HepG2 (cell line): ENCODE results near the gene CPNE1. TPM values are rescaled to one million over a fixed set of nuclear protein-coding genes. Genes with fewer than 3 reads are reported as not detected.
A peak's percentile ranks its signal among the peaks of the same experiment; 100 is the strongest.

Experiments
- CENPBD1 ChIP-seq: sonication (generic); formaldehyde crosslinking; IDR thresholded peaks from 2 replicates; pipeline ENCODE4 v1.8.0; 2022; ENCODE audit warnings: missing genetic modification reagents, low read depth, mild to moderate bottlenecking, borderline replicate concordance
- ELF1 ChIP-seq: sonication (generic); formaldehyde crosslinking; IDR thresholded peaks from 2 replicates; pipeline ENCODE4 v1.4.0; 2020; ENCODE audit warnings: missing genetic modification reagents
- FOXP1 ChIP-seq, 2 experiments: fragments of 450-650 bp in 1 of 2; IDR thresholded peaks; 2 replicates each; pipeline ENCODE4 v1.6.1; 2017 to 2018; ENCODE audit warnings: antibody characterized with exemption in 1 of 2
- GATA4 ChIP-seq: sonication (generic); IDR thresholded peaks from 2 replicates; pipeline ENCODE4 v1.6.1; 2016; ENCODE audit warnings: antibody characterized with exemption, low read depth, borderline replicate concordance
- ISX ChIP-seq: sonication (generic); formaldehyde crosslinking; conservative IDR thresholded peaks from 2 replicates; pipeline ENCODE4 v1.5.0; 2020; ENCODE audit warnings: missing genetic modification reagents
- KLF15 ChIP-seq: sonication (generic); formaldehyde crosslinking; IDR thresholded peaks from 2 replicates; pipeline ENCODE4 v1.8.1; 2023; ENCODE audit warnings: borderline replicate concordance, mild to moderate bottlenecking, inconsistent platforms, missing genetic modification reagents, mixed read lengths
- NCOR1 ChIP-seq: fragments of 200-600 bp; sonication (generic); IDR thresholded peaks from 2 replicates; pipeline ENCODE4 v1.7.0; 2017; ENCODE audit warnings: antibody characterized with exemption, low read length, borderline replicate concordance
- PHB2 ChIP-seq: fragments of 450-650 bp; IDR thresholded peaks from 2 replicates; pipeline ENCODE4 v1.6.1; 2018; ENCODE audit not compliant: partially characterized antibody
- POGK ChIP-seq: sonication (generic); formaldehyde crosslinking; conservative IDR thresholded peaks from 2 replicates; pipeline ENCODE4 v1.8.0; 2022; ENCODE audit warnings: mild to moderate bottlenecking, moderate library complexity, missing genetic modification reagents
- REST ChIP-seq, 2 experiments: IDR thresholded peaks; 2 replicates each; pipeline ENCODE4 v1.6.1; 2011 to 2012; ENCODE audit warnings: low read length in 2 of 2, borderline replicate concordance in 1 of 2, low read depth in 1 of 2, mild to moderate bottlenecking in 1 of 2, moderate library complexity in 1 of 2
- SMARCC2 ChIP-seq: fragments of 450-650 bp; IDR thresholded peaks from 2 replicates; pipeline ENCODE4 v1.6.1; 2017; ENCODE audit warnings: antibody characterized with exemption, mild to moderate bottlenecking
- SP2 ChIP-seq: sonication (generic); formaldehyde crosslinking; IDR thresholded peaks from 2 replicates; pipeline ENCODE4 v1.5.1; 2020; ENCODE audit warnings: mild to moderate bottlenecking, missing genetic modification reagents
- ZBTB33 ChIP-seq: sonication (generic); formaldehyde crosslinking; IDR thresholded peaks from 2 replicates; pipeline ENCODE4 v1.4.0; 2020; ENCODE audit warnings: missing genetic modification reagents
- ZNF512 ChIP-seq: sonication (generic); formaldehyde crosslinking; IDR thresholded peaks from 2 replicates; pipeline ENCODE4 v1.4.0; 2020; ENCODE audit warnings: mild to moderate bottlenecking, missing genetic modification reagents
- ZNF616 ChIP-seq: sonication (generic); formaldehyde crosslinking; IDR thresholded peaks from 2 replicates; pipeline ENCODE4 v1.5.0; 2020; ENCODE audit warnings: low read depth, mild to moderate bottlenecking, missing genetic modification reagents
- ZNF710 ChIP-seq: sonication (generic); formaldehyde crosslinking; IDR thresholded peaks from 2 replicates; pipeline ENCODE4 v1.5.0; 2020; ENCODE audit warnings: mild to moderate bottlenecking, missing genetic modification reagents, borderline replicate concordance
- polyA plus RNA-seq, 8 experiments: library from polyadenylated mRNA; depleted of rRNA in 3 of 8; stranded (reverse) in 7 of 8; unstranded in 1 of 8; fragments of >200 nt; fragmentation: Illumina TruSeq in 4 of 8; extraction: Trizol in 4 of 8; gene quantifications; 2 replicates each; pipeline versions ENCODE4 v1.2.1 to v1.2.3, GENCODE V29; 2011 to 2016; ENCODE audit warnings: low read depth in 4 of 8, missing spikeins in 1 of 8, mixed read lengths in 1 of 8; ENCODE audit not compliant: insufficient read depth in 1 of 8
- total RNA-seq, 5 experiments: library from RNA; depleted of rRNA; stranded (reverse); fragments of >200 nt; fragmentation: Illumina TruSeq; extraction: Trizol; gene quantifications; 2 replicates each; pipeline ENCODE4 v1.2.3, GENCODE V29; 2016; ENCODE audit warnings: low read depth in 1 of 5

Gene CPNE1
- total and polyA plus RNA-seq, 2 of the 13 experiments (the other 11 are each of a cell fraction or from before 2014, with no cell fraction given): 408 to 431 TPM

- TF ChIP-seq SP2 (CRISPR knock-in tag): peak; percentile 71
- no peak for TF ChIP-seq SMARCC2
- peak; percentile 92 for TF ChIP-seq KLF15 (CRISPR knock-in tag)
- TF ChIP-seq ZBTB33 (CRISPR knock-in tag): peak; percentile 51; the same call in 1 of the 2 replicates
- no peak for TF ChIP-seq PHB2
- TF ChIP-seq FOXP1 (IDR thresholded peaks at IDR 0.05): no peak
- TF ChIP-seq FOXP1 (CRISPR knock-in tag; IDR thresholded peaks at IDR 0.05): no peak
- TF ChIP-seq ZNF616: peak; percentile 93
- TF ChIP-seq ISX: no peak
- TF ChIP-seq REST (IDR thresholded peaks at IDR 0.05; ENCODE audit: borderline replicate concordance in 1 of 2, low read depth in 1 of 2, low read length in 2 of 2): peak in 1 of 2 experiments; percentile 78; a peak in 2 of 4 replicates
- TF ChIP-seq ELF1: peak; percentile 100
- peak; percentile 71 for TF ChIP-seq ZNF710 (CRISPR knock-in tag)
- TF ChIP-seq ZNF512: peak; percentile 85; the same call in 1 of the 2 replicates
- TF ChIP-seq NCOR1: 0 out of 2 replicates have a peak, but pooled peaks have one; percentile 24
- no peak for TF ChIP-seq CENPBD1 (CRISPR knock-in tag)
- peak; percentile 88 for TF ChIP-seq GATA4
- TF ChIP-seq POGK: peak; percentile 98
Observed at GRCh38 chr20:35664466-35665206, at the start of gene CPNE1, which contains the start of gene RBM12 (continued).
